Measurements from ENCODE around the gene FPR2. TPM values are rescaled to one million over a fixed set of nuclear protein-coding genes. Genes with fewer than 3 reads are reported as not detected.

FPR2 gene
- total RNA-seq, 4 donors from 2014 or later: 0.26 to 1.00 TPM; not detected in 2

Other genes starting within 250 kb of the FPR2 start
- under 1 TPM in 2 of 4 donors, not detected in 2; 0.18 to 0.46 TPM for gene SIGLEC6, start 229.5 kb upstream of the FPR2 start, total RNA-seq
- gene ZNF175, start 189.9 kb upstream of the FPR2 start, total RNA-seq: 1 to 10 TPM; 2.1 to 5.0 (median 2.6) TPM
- gene SIGLEC5, start 130.8 kb upstream of the FPR2 start, total RNA-seq: 1 to 10 TPM in 1 of 4 donors, under 1 TPM in 1, not detected in 2; 0.18 to 1.0 TPM
- 1 to 10 TPM in 1 of 4 donors, under 1 TPM in 2, not detected in 1; 0.83 to 2.2 (median 0.98) TPM for gene SIGLEC14, start 114.4 kb upstream of the FPR2 start, total RNA-seq
- gene SPACA6, start 67.8 kb upstream of the FPR2 start, total RNA-seq: under 1 TPM in 3 of 4 donors, not detected in 1; 0.64 to 0.94 (median 0.71) TPM
- gene HAS1, start 37.2 kb upstream of the FPR2 start, total RNA-seq: under 1 TPM in 1 of 4 donors, not detected in 3; 0.18 TPM
- gene FPR1, start 9.3 kb upstream of the FPR2 start, total RNA-seq: 1 to 10 TPM in 3 of 4 donors, not detected in 1; 3.0 to 6.1 (median 6.0) TPM
- 1 to 10 TPM in 3 of 4 donors, under 1 TPM in 1; 0.66 to 2.2 (median 1.4) TPM for gene FPR3, start 34.0 kb downstream of the FPR2 start, total RNA-seq
- 1 to 10 TPM; 2.0 to 8.4 (median 4.5) TPM for gene ZNF577, start 126.8 kb downstream of the FPR2 start, total RNA-seq
- 1 to 10 TPM; 2.6 to 4.7 (median 4.1) TPM for gene ZNF649, start 143.8 kb downstream of the FPR2 start, total RNA-seq
- gene ZNF613, start 166.3 kb downstream of the FPR2 start, total RNA-seq: 1 to 10 TPM; 1.3 to 9.4 (median 3.8) TPM
- gene ZNF350, start 225.7 kb downstream of the FPR2 start, total RNA-seq: 1 to 10 TPM; 1.7 to 6.0 (median 5.0) TPM
- 1 to 10 TPM; 5.6 to 8.9 (median 7.4) TPM for gene ZNF615, start 247.0 kb downstream of the FPR2 start, total RNA-seq